Trophoblast cell (in vitro differentiated cells and primary cell): ENCODE measurements around the gene MEF2A.

Experiments
- DNase-seq, 2 donors: peaks; one replicate each; pipeline ENCODE4 v3.0.0-alpha.2; 2016
- H2AFZ ChIP-seq: 2 replicates; pipeline ENCODE4 v1.6.1; 2013; ENCODE audit warnings: low read length, moderate library complexity, mild to moderate bottlenecking; ENCODE audit not compliant: insufficient read depth, poor library complexity
- H2AK5ac ChIP-seq: 2 replicates; pipeline ENCODE4 v1.6.1; 2013; ENCODE audit warnings: mild to moderate bottlenecking, low read length
- H2BK120ac ChIP-seq: 2 replicates; pipeline ENCODE4 v1.6.1; 2013; ENCODE audit warnings: low read length, mild to moderate bottlenecking, moderate library complexity; ENCODE audit not compliant: insufficient read depth, poor library complexity
- H2BK12ac ChIP-seq: 2 replicates; pipeline ENCODE4 v1.6.1; 2013; ENCODE audit warnings: mild to moderate bottlenecking, low read length, moderate library complexity
- H2BK5ac ChIP-seq: 2 replicates; pipeline ENCODE4 v1.6.1; 2013; ENCODE audit warnings: low read length, low read depth, moderate library complexity, mild to moderate bottlenecking; ENCODE audit not compliant: poor library complexity
- H3K14ac ChIP-seq: 2 replicates; pipeline ENCODE4 v1.6.1; 2013; ENCODE audit warnings: mild to moderate bottlenecking, low read length
- H3K18ac ChIP-seq: 2 replicates; pipeline ENCODE4 v1.6.1; 2013; ENCODE audit warnings: mild to moderate bottlenecking, low read length
- H3K23ac ChIP-seq: 2 replicates; pipeline ENCODE4 v1.6.1; 2013; ENCODE audit warnings: low read length
- H3K27ac ChIP-seq: 2 replicates; pipeline ENCODE4 v1.5.1; 2013; ENCODE audit warnings: low read depth, mild to moderate bottlenecking, inconsistent platforms, low read length, moderate library complexity
- H3K27me3 ChIP-seq: 2 replicates; pipeline ENCODE4 v1.6.1; 2013; ENCODE audit warnings: inconsistent platforms, mild to moderate bottlenecking, low read length, moderate library complexity; ENCODE audit not compliant: insufficient read depth
- H3K36me3 ChIP-seq, 2 experiments: 1 replicate in 1 of 2; 2 replicates in 1 of 2; pipeline ENCODE4 v1.6.1; 2013; ENCODE audit warnings: low read length in 2 of 2, mild to moderate bottlenecking in 2 of 2, moderate library complexity in 1 of 2; ENCODE audit not compliant: insufficient read depth in 2 of 2, control insufficient read depth in 1 of 2
- H3K4ac ChIP-seq: 2 replicates; pipeline ENCODE4 v1.6.1; 2013; ENCODE audit warnings: low read depth, mild to moderate bottlenecking, low read length, moderate library complexity
- H3K4me1 ChIP-seq, 2 experiments: 1 replicate in 1 of 2; 2 replicates in 1 of 2; pipeline ENCODE4 v1.6.1; 2013; ENCODE audit warnings: low read length in 2 of 2, mild to moderate bottlenecking in 2 of 2, moderate library complexity in 1 of 2; ENCODE audit not compliant: insufficient read depth in 2 of 2, control insufficient read depth in 1 of 2
- H3K4me2 ChIP-seq: 2 replicates; pipeline ENCODE4 v1.6.1; 2013; ENCODE audit warnings: inconsistent platforms, mild to moderate bottlenecking, low read length, moderate library complexity
- H3K4me3 ChIP-seq: 2 replicates; pipeline ENCODE4 v1.5.1; 2013; ENCODE audit warnings: mild to moderate bottlenecking, low read depth, low read length, inconsistent platforms
- H3K79me1 ChIP-seq: one replicate; pipeline ENCODE4 v1.6.1; 2013; ENCODE audit warnings: low read length
- H3K79me2 ChIP-seq: 2 replicates; pipeline ENCODE4 v1.6.1; 2013; ENCODE audit warnings: low read length, mild to moderate bottlenecking; ENCODE audit not compliant: control insufficient read depth, insufficient read depth, poor library complexity
- H3K9ac ChIP-seq: 2 replicates; pipeline ENCODE4 v1.6.1; 2013; ENCODE audit warnings: mild to moderate bottlenecking, low read length
- H3K9me3 ChIP-seq: 2 replicates; pipeline ENCODE4 v1.6.1; 2013; ENCODE audit warnings: low read depth, mild to moderate bottlenecking, control low read depth, inconsistent platforms, low read length; ENCODE audit not compliant: insufficient read depth
- H4K12ac ChIP-seq: 2 replicates; pipeline ENCODE4 v1.6.1; 2013; ENCODE audit warnings: low read depth, mild to moderate bottlenecking, low read length, moderate library complexity
- H4K8ac ChIP-seq: 2 replicates; pipeline ENCODE4 v1.6.1; 2013; ENCODE audit warnings: low read depth, mild to moderate bottlenecking, low read length, moderate library complexity
- H4K91ac ChIP-seq: one replicate; pipeline ENCODE4 v1.6.1; 2013; ENCODE audit warnings: low read depth, mild to moderate bottlenecking, low read length, moderate library complexity
- WGBS: extraction: QIAGEN DNeasy Blood & Tissue Kit; methylation state at CpG from one replicate; pipeline ENCODE4 v1.1.7; 2013; ENCODE audit warnings: missing lambda C conversion rate; ENCODE audit not compliant: insufficient read length, insufficient coverage; ENCODE audit errors: extremely low coverage; 5-methylcytosine and 5-hydroxymethylcytosine counted together

MEF2A gene

DNA sequence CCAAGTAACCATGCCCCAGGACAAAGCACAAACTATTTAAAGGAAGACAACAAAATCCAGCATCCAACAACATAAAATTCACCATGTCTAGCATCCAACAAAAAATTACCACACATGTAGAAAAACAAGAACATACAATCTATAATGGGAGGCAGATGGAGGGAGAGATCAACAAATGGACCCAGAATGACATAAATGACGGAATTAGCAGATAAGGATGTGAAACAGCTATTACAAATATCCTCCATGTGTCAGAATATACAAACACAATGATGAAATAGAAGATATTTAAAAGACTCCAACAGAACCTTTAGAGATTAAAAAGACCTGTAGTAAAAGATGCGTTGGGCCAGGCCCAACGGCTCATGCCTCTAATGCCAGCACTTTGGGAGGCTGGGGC, 156.6 kb downstream of the MEF2A start:
- Histone ChIP-seq H3K4me2 (no peak overlapping the region), H2BK5ac (no peak overlapping the region), H3K14ac (no peak overlapping the region), H3K4ac (no peak overlapping the region), H2AFZ (no peak overlapping the region), H3K27me3 (no peaks in the 10 kb centered on the region), H3K79me1 (no peaks in the 10 kb centered on the region), H3K27ac (no peak overlapping the region), H4K12ac (no peak overlapping the region), H3K9me3 (peaks cover 14% of the 10 kb centered on the region), H2AK5ac (no peak overlapping the region), H4K8ac (no peak overlapping the region), H2BK12ac (no peak overlapping the region), H3K4me3 (no peak overlapping the region), H3K36me3 (no peaks in the 10 kb centered on the region), H3K4me1 (no peaks in the 10 kb centered on the region), H3K18ac (no peak overlapping the region), H3K79me2 (no peaks in the 10 kb centered on the region), H4K91ac (no peak overlapping the region), H3K9ac (no peak overlapping the region), H3K23ac (no peak overlapping the region), H2BK120ac (no peak overlapping the region)
- peak; percentile 25 to 71 for DNase-seq
- no CpG with 5 or more reads among the region's 3 CpGs for WGBS

DNA sequence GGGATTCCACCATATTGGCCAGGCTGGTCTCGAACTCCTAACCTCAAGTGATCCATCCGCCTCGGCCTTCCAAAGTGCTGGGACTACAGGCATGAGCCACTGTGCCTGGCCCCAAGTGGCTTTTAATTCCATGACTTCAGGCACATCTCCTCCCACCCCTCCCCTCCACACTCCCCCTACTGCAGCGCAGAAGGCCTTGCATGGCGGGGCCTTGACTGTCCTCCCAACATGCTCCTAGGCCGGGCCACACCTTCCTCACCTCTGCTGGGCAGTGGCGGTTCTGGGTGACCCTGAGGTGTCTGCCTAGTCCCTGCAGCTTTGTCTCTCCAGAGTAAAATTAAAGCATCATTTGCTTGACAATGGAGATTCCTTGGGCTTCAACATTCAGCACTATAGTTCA, 160.5 kb downstream of the MEF2A start:
- Histone ChIP-seq H2BK12ac (no peak overlapping the region), H3K4me1 (peaks cover 0 to under 1% of the 10 kb centered on the region in 2 experiments), H3K14ac (no peak overlapping the region), H4K91ac (no peak overlapping the region), H2AFZ (no peak overlapping the region), H4K12ac (no peak overlapping the region), H3K4me3 (no peak overlapping the region), H3K9me3 (peaks cover 14% of the 10 kb centered on the region), H3K9ac (no peak overlapping the region), H3K36me3 (peaks cover 8 to 9% of the 10 kb centered on the region in 2 experiments), H3K18ac (no peak overlapping the region), H4K8ac (no peak overlapping the region), H2BK5ac (no peak overlapping the region), H3K79me1 (no peaks in the 10 kb centered on the region), H3K27me3 (no peaks in the 10 kb centered on the region), H3K4me2 (no peak overlapping the region), H3K79me2 (no peaks in the 10 kb centered on the region), H3K23ac (no peak overlapping the region), H3K4ac (no peak overlapping the region), H2AK5ac (no peak overlapping the region), H2BK120ac (no peak overlapping the region), H3K27ac (no peak overlapping the region)
- DNase-seq = no peak
- WGBS = no CpG with 5 or more reads among the region's 7 CpGs

DNA sequence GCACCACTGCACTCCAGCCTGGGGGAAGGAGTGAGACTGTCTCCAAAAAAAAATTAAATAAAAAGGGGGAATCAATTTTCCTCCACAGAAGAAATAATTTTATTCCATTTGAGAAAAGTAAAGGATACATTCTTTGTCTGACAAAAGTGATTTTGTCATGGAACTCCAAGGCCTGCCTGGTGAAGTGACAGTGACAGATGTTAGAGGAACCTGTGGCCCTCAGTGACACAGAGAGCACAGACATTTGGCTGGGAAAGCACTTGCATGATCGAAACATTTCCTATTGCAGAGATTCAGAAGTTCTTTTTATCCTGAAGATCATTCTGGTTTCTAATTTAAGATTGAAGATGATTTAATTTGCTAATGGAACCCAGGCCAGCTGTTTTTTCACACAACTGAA, 161.5 kb downstream of the MEF2A start:
- Histone ChIP-seq H3K9ac (no peak overlapping the region), H4K8ac (no peak overlapping the region), H3K14ac (no peak overlapping the region), H3K79me1 (no peaks in the 10 kb centered on the region), H3K4ac (no peak overlapping the region), H2AK5ac (no peak overlapping the region), H3K36me3 (peaks cover 8 to 9% of the 10 kb centered on the region in 2 experiments), H3K9me3 (peaks cover 14% of the 10 kb centered on the region), H3K79me2 (no peaks in the 10 kb centered on the region), H4K91ac (no peak overlapping the region), H2BK120ac (no peak overlapping the region), H3K4me2 (no peak overlapping the region), H2BK12ac (no peak overlapping the region), H4K12ac (no peak overlapping the region), H3K23ac (no peak overlapping the region), H3K27me3 (no peaks in the 10 kb centered on the region), H3K4me3 (no peak overlapping the region), H2AFZ (no peak overlapping the region), H2BK5ac (no peak overlapping the region), H3K27ac (no peak overlapping the region), H3K4me1 (peaks cover 3 to 4% of the 10 kb centered on the region in 2 experiments), H3K18ac (no peak overlapping the region)
- no CpG with 5 or more reads among the region's 1 CpG for WGBS
- DNase-seq = no peak

DNA sequence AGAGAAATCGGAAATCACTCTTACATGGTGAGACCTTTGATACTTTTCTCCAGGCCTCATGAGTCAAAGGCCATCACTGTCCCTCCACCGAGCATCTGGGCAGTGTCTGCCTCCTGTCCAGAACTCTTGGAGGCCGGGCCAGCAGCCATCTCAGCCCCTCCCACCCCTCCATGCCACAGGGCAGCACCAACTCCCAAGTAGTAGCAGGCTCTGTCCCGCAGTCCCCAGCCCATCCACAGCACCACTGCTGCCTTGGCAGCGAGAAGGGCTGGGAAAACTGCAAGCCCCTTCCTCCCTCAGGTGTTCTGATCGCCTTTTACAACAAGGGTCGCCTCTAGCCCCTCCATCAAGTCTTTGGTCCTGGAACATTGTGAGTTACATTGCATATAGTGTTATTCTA, 161.9 kb downstream of the MEF2A start:
- no peak overlapping the region for H3K14ac ChIP-seq
- H3K4me2 ChIP-seq = no peak overlapping the region
- H3K9me3 ChIP-seq = peaks cover 14% of the 10 kb centered on the region
- H4K8ac ChIP-seq = no peak overlapping the region
- H2AFZ ChIP-seq = no peak overlapping the region
- H2AK5ac ChIP-seq = no peak overlapping the region
- H3K79me2 ChIP-seq = peaks cover 1% of the 10 kb centered on the region
- no peak overlapping the region for H3K4me3 ChIP-seq
- H3K27ac ChIP-seq = no peak overlapping the region
- no peak overlapping the region for H3K23ac ChIP-seq
- H4K91ac ChIP-seq = no peak overlapping the region
- H2BK12ac ChIP-seq = no peak overlapping the region
- no peak overlapping the region for H3K4ac ChIP-seq
- H4K12ac ChIP-seq = no peak overlapping the region
- H2BK5ac ChIP-seq = no peak overlapping the region
- H3K4me1 ChIP-seq = peaks cover 4 to 5% of the 10 kb centered on the region in 2 experiments
- H3K79me1 ChIP-seq = peaks cover 1% of the 10 kb centered on the region
- H3K9ac ChIP-seq = no peak overlapping the region
- no peak for DNase-seq
- no peak overlapping the region for H2BK120ac ChIP-seq
- H3K36me3 ChIP-seq = peaks cover 8 to 9% of the 10 kb centered on the region in 2 experiments
- no peak overlapping the region for H3K18ac ChIP-seq
- no peaks in the 10 kb centered on the region for H3K27me3 ChIP-seq
- no CpG with 5 or more reads among the region's 7 CpGs for WGBS
